GM12878 (cell line): ENCODE results near the gene CSRP2. TPM values are rescaled to one million over a fixed set of nuclear protein-coding genes. Genes with fewer than 3 reads are reported as not detected.

Experiments used
- ATAC-seq: fragments of 200-7000 bp; cut with Tn5 transposase; 3 replicates; pipeline ENCODE4 v1.9.1; 2020; ENCODE audit warnings: mild to moderate bottlenecking, moderate library complexity
- BruUV-seq: library from RNA; stranded (reverse); fragments of 400-500 nt; replicated peaks from 2 replicates; lab custom pipeline; 2021; lab: Mats Ljungman, UMichigan
- CTCF ChIA-PET: fragments of 300-600 bp; sonication (Branson Sonifier 250); formaldehyde crosslinking; extraction: SDS; loops from one replicate; lab custom pipeline; 2021; ENCODE audit warnings: inconsistent platforms; lab: Yijun Ruan, JAX
- POLR2A ChIA-PET: fragments of 350-600 bp; formaldehyde crosslinking; extraction: SDS; loops from one replicate; lab custom pipeline; 2021; ENCODE audit warnings: inconsistent platforms; lab: Charles Lee
- RAD21 ChIA-PET: fragments of 300-600 bp; sonication (Branson Sonifier 250); formaldehyde crosslinking; loops from one replicate; lab custom pipeline; 2023; ENCODE audit warnings: antibody characterized with exemption; ENCODE audit not compliant: unreplicated experiment; lab: Charles Lee
- SMC1A ChIA-PET: fragments of 300-600 bp; sonication (Branson Sonifier 250); formaldehyde crosslinking; loops from one replicate; lab custom pipeline; 2023; ENCODE audit not compliant: unreplicated experiment, uncharacterized antibody; lab: Charles Lee
- DNase-seq: peaks from one replicate; pipeline ENCODE4 v3.0.0-alpha.2; 2011; ENCODE audit warnings: low read depth, low spot score
- FAIRE-seq: peaks from 3 replicates; lab custom pipeline; 2011; peaks lifted over from hg19 to GRCh38; lab: Jason Lieb, UNC
- H2AFZ ChIP-seq: 2 replicates; pipeline ENCODE4 v1.6.0; 2011; ENCODE audit warnings: low read depth, low read length, control low read depth; ENCODE audit not compliant: control insufficient read depth
- H3K27ac ChIP-seq: 2 replicates; pipeline ENCODE4 v1.5.1; 2011; ENCODE audit warnings: control low read depth; ENCODE audit not compliant: control insufficient read depth, insufficient read depth
- H3K27me3 ChIP-seq, 2 experiments: replicated peaks in 1 of 2; 2 replicates each; pipeline versions ENCODE4 v1.6.0 to v1.6.1; 2011; ENCODE audit warnings: low read length in 1 of 2; ENCODE audit not compliant: control insufficient read depth in 2 of 2, insufficient read depth in 2 of 2
- H3K36me3 ChIP-seq, 2 experiments: 2 replicates each; pipeline ENCODE4 v1.5.1; 2011; ENCODE audit warnings: low read length in 1 of 2; ENCODE audit not compliant: control insufficient read depth in 2 of 2, insufficient read depth in 2 of 2
- H3K4me1 ChIP-seq: 2 replicates; pipeline ENCODE4 v1.6.1; 2011; ENCODE audit warnings: mild to moderate bottlenecking, low read length, moderate library complexity, mixed read lengths; ENCODE audit not compliant: control insufficient read depth, insufficient read depth
- H3K4me2 ChIP-seq: 2 replicates; pipeline ENCODE4 v1.6.0; 2011; ENCODE audit warnings: control low read depth; ENCODE audit not compliant: control insufficient read depth, insufficient read depth
- H3K4me3 ChIP-seq: fragments of 200-600 bp; sonication (generic); 2 replicates; pipeline ENCODE4 v1.5.1; 2016
- H3K79me2 ChIP-seq: 2 replicates; pipeline ENCODE4 v1.6.0; 2011; ENCODE audit warnings: low read length; ENCODE audit not compliant: control insufficient read depth, insufficient read depth
- H3K9ac ChIP-seq: 2 replicates; pipeline ENCODE4 v1.8.0; 2011; ENCODE audit warnings: low read length, control low read depth, mixed read lengths; ENCODE audit not compliant: control insufficient read depth, insufficient read depth
- H3K9me3 ChIP-seq: replicated peaks from 3 replicates; pipeline ENCODE4 v1.5.1; 2011; ENCODE audit warnings: mild to moderate bottlenecking, low read length; ENCODE audit not compliant: control insufficient read depth, insufficient read depth
- H4K20me1 ChIP-seq: 2 replicates; pipeline ENCODE4 v1.6.0; 2011; ENCODE audit not compliant: control insufficient read depth, insufficient read depth
- IRF4 ChIP-seq: IDR thresholded peaks from 2 replicates; pipeline ENCODE4 v1.6.1; 2011; ENCODE audit warnings: low read depth, low read length
- MEF2B ChIP-seq: fragments of 450-650 bp; IDR thresholded peaks from 2 replicates; pipeline ENCODE4 v1.6.1; 2018; ENCODE audit warnings: mild to moderate bottlenecking, moderate library complexity; ENCODE audit not compliant: partially characterized antibody, poor library complexity, severe bottlenecking
- TCF3 ChIP-seq: IDR thresholded peaks from 2 replicates; pipeline ENCODE4 v1.6.1; 2012; ENCODE audit warnings: low read depth, mild to moderate bottlenecking, low read length, borderline replicate concordance; ENCODE audit not compliant: insufficient read depth
- ZBED1 ChIP-seq: IDR thresholded peaks from 2 replicates; pipeline ENCODE4 v1.6.1; 2016; ENCODE audit warnings: borderline replicate concordance
- WGBS: methylation state at CpG from one replicate; pipeline ENCODE4 v1.1.6; 2016; ENCODE audit warnings: low lambda C conversion rate; ENCODE audit not compliant: insufficient replicate concordance, insufficient coverage; ENCODE audit errors: missing lambda C conversion rate; 5-methylcytosine and 5-hydroxymethylcytosine counted together
- in situ Hi-C: fragments of 300-500 bp; cut with MboI; formaldehyde crosslinking; loops from 9 replicates; pipeline ENCODE4 v1.14.3; 2018; ENCODE audit warnings: mixed read lengths
- intact Hi-C: fragments of 100-400 bp; cut with micrococcal nuclease; formaldehyde crosslinking; loops from one replicate; pipeline ENCODE4 v1.14.2; 2022; ENCODE audit not compliant: unreplicated experiment
- polyA plus RNA-seq, 11 experiments: library from polyadenylated mRNA; depleted of rRNA in 4 of 11; unstranded in 6 of 11; stranded (reverse) in 5 of 11; fragments of >200 nt; fragmentation: Nextera tagmentation in 4 of 11; fragmentation: Illumina TruSeq in 1 of 11; extraction: Ambion mirVana in 4 of 11; extraction: Trizol in 1 of 11; gene quantifications; 1 replicate in 1 of 11; 2 replicates in 10 of 11; pipeline versions ENCODE4 v1.2.1 to v1.2.3, GENCODE V29; 2011 to 2016; ENCODE audit warnings: inconsistent platforms in 2 of 11, missing spikeins in 2 of 11, low read depth in 1 of 11
- total RNA-seq, 4 experiments: library from RNA; depleted of rRNA in 3 of 4; stranded (reverse); fragments of >200 nt in 3 of 4; fragmentation: Illumina TruSeq in 1 of 4; extraction: Trizol in 1 of 4; gene quantifications; 2 replicates each; pipeline versions ENCODE4 v1.2.1 to v1.2.3, GENCODE V29; 2013 to 2021
- TF ChIP-seq, protein P1 (sequence below): IDR thresholded peaks from 2 replicates; pipeline ENCODE4 v1.6.1; 2012; ENCODE audit warnings: improper control_type of control experiment, low read depth, low read length; ENCODE audit not compliant: insufficient replicate concordance
- TF ChIP-seq, protein P2 (sequence below): fragments of 450-650 bp; formaldehyde crosslinking; IDR thresholded peaks from 2 replicates; pipeline ENCODE4 v1.4.0; 2020; ENCODE audit warnings: mild to moderate bottlenecking, moderate library complexity
- TF ChIP-seq, protein P3 (sequence below): fragments of 450-650 bp; formaldehyde crosslinking; IDR thresholded peaks from 2 replicates; pipeline ENCODE4 v1.5.0; 2022; ENCODE audit warnings: mild to moderate bottlenecking, missing genetic modification characterization
- TF ChIP-seq, protein P4 (sequence below): fragments of 450-650 bp; IDR thresholded peaks from 2 replicates; pipeline ENCODE4 v1.6.1; 2018; ENCODE audit warnings: borderline replicate concordance, mild to moderate bottlenecking; ENCODE audit not compliant: partially characterized antibody

Gene CSRP2
- total and polyA plus RNA-seq, 10 of the 15 experiments (the other 5 are each of a cell fraction or from before 2014, with no cell fraction given): 0.08 to 1.6 (median 0.52) TPM

DNA sequence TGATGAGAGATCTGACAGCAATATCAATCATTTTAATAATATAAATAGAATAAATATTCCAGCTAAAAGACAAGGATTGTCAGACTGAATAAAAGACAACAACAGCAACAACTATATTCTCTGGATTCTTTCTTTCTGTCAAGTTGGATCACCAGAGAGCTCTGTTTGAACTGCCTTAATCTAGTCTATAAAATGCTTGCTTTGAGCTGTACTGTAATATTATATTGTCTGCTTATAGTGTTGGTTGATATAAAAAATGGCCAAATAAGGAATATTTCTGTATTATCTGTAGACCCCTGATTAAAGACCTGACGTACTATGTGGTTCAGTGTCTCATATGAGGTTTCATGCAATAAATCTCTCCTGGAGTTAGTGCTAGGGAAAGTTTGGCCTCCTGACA is 46.3 kb upstream of the CSRP2 start:
- Histone ChIP-seq H4K20me1 (no peaks in the 10 kb centered on the region), H3K9me3 (no peaks in the 10 kb centered on the region), H3K79me2 (no peaks in the 10 kb centered on the region), H3K9ac (no peak overlapping the region), H3K4me2 (no peak overlapping the region), H3K27ac (no peak overlapping the region), H3K27me3 (no peaks in the 10 kb centered on the region), H3K4me1 (no peaks in the 10 kb centered on the region), H2AFZ (no peak overlapping the region), H3K36me3 (no peaks in the 10 kb centered on the region), H3K4me3 (no peak overlapping the region)
- no peak for DNase-seq
- intact Hi-C loops: loop anchor here (5.0 kb wide), 1 partner anchor 133 kb away; no protein-coding TSS in a partner anchor
- ChIA-PET RAD21 (no interaction called here), SMC1A (no interaction called here), CTCF (interaction anchor here (0.8 to 1.1 kb wide), 3 partner anchors 16 to 303 kb away, joined by 3 to 4 read pairs (median 4); no protein-coding TSS in a partner anchor), POLR2A (no interaction called here)
- 4% methylated on average over 1 of the region's 1 CpG for WGBS
- no TSS peak for BruUV-seq
- in situ Hi-C loops: no loop called here
- no peak for ATAC-seq
- no peak for FAIRE-seq
- TF ChIP-seq ZBED1 (no peak), MEF2B (no peak), TCF3 (no peak), IRF4 (no peak)
- TF ChIP-seq, protein P1, sequence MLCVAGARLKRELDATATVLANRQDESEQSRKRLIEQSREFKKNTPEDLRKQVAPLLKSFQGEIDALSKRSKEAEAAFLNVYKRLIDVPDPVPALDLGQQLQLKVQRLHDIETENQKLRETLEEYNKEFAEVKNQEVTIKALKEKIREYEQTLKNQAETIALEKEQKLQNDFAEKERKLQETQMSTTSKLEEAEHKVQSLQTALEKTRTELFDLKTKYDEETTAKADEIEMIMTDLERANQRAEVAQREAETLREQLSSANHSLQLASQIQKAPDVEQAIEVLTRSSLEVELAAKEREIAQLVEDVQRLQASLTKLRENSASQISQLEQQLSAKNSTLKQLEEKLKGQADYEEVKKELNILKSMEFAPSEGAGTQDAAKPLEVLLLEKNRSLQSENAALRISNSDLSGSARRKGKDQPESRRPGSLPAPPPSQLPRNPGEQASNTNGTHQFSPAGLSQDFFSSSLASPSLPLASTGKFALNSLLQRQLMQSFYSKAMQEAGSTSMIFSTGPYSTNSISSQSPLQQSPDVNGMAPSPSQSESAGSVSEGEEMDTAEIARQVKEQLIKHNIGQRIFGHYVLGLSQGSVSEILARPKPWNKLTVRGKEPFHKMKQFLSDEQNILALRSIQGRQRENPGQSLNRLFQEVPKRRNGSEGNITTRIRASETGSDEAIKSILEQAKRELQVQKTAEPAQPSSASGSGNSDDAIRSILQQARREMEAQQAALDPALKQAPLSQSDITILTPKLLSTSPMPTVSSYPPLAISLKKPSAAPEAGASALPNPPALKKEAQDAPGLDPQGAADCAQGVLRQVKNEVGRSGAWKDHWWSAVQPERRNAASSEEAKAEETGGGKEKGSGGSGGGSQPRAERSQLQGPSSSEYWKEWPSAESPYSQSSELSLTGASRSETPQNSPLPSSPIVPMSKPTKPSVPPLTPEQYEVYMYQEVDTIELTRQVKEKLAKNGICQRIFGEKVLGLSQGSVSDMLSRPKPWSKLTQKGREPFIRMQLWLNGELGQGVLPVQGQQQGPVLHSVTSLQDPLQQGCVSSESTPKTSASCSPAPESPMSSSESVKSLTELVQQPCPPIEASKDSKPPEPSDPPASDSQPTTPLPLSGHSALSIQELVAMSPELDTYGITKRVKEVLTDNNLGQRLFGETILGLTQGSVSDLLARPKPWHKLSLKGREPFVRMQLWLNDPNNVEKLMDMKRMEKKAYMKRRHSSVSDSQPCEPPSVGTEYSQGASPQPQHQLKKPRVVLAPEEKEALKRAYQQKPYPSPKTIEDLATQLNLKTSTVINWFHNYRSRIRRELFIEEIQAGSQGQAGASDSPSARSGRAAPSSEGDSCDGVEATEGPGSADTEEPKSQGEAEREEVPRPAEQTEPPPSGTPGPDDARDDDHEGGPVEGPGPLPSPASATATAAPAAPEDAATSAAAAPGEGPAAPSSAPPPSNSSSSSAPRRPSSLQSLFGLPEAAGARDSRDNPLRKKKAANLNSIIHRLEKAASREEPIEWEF: no peak
- TF ChIP-seq, protein P2, sequence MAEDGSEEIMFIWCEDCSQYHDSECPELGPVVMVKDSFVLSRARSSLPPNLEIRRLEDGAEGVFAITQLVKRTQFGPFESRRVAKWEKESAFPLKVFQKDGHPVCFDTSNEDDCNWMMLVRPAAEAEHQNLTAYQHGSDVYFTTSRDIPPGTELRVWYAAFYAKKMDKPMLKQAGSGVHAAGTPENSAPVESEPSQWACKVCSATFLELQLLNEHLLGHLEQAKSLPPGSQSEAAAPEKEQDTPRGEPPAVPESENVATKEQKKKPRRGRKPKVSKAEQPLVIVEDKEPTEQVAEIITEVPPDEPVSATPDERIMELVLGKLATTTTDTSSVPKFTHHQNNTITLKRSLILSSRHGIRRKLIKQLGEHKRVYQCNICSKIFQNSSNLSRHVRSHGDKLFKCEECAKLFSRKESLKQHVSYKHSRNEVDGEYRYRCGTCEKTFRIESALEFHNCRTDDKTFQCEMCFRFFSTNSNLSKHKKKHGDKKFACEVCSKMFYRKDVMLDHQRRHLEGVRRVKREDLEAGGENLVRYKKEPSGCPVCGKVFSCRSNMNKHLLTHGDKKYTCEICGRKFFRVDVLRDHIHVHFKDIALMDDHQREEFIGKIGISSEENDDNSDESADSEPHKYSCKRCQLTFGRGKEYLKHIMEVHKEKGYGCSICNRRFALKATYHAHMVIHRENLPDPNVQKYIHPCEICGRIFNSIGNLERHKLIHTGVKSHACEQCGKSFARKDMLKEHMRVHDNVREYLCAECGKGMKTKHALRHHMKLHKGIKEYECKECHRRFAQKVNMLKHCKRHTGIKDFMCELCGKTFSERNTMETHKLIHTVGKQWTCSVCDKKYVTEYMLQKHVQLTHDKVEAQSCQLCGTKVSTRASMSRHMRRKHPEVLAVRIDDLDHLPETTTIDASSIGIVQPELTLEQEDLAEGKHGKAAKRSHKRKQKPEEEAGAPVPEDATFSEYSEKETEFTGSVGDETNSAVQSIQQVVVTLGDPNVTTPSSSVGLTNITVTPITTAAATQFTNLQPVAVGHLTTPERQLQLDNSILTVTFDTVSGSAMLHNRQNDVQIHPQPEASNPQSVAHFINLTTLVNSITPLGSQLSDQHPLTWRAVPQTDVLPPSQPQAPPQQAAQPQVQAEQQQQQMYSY: no peak
- TF ChIP-seq, protein P3, sequence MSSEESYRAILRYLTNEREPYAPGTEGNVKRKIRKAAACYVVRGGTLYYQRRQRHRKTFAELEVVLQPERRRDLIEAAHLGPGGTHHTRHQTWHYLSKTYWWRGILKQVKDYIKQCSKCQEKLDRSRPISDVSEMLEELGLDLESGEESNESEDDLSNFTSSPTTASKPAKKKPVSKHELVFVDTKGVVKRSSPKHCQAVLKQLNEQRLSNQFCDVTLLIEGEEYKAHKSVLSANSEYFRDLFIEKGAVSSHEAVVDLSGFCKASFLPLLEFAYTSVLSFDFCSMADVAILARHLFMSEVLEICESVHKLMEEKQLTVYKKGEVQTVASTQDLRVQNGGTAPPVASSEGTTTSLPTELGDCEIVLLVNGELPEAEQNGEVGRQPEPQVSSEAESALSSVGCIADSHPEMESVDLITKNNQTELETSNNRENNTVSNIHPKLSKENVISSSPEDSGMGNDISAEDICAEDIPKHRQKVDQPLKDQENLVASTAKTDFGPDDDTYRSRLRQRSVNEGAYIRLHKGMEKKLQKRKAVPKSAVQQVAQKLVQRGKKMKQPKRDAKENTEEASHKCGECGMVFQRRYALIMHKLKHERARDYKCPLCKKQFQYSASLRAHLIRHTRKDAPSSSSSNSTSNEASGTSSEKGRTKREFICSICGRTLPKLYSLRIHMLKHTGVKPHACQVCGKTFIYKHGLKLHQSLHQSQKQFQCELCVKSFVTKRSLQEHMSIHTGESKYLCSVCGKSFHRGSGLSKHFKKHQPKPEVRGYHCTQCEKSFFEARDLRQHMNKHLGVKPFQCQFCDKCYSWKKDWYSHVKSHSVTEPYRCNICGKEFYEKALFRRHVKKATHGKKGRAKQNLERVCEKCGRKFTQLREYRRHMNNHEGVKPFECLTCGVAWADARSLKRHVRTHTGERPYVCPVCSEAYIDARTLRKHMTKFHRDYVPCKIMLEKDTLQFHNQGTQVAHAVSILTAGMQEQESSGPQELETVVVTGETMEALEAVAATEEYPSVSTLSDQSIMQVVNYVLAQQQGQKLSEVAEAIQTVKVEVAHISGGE (CRISPR knock-in tag): no peak
- TF ChIP-seq, protein P4, sequence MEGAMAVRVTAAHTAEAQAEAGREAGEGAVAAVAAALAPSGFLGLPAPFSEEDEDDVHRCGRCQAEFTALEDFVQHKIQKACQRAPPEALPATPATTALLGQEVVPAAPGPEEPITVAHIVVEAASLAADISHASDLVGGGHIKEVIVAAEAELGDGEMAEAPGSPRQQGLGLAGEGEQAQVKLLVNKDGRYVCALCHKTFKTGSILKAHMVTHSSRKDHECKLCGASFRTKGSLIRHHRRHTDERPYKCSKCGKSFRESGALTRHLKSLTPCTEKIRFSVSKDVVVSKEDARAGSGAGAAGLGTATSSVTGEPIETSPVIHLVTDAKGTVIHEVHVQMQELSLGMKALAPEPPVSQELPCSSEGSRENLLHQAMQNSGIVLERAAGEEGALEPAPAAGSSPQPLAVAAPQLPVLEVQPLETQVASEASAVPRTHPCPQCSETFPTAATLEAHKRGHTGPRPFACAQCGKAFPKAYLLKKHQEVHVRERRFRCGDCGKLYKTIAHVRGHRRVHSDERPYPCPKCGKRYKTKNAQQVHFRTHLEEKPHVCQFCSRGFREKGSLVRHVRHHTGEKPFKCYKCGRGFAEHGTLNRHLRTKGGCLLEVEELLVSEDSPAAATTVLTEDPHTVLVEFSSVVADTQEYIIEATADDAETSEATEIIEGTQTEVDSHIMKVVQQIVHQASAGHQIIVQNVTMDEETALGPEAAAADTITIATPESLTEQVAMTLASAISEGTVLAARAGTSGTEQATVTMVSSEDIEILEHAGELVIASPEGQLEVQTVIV: no peak
